HG02678 (cell line): ENCODE results near the gene SLC5A9.
"Not testable (repeated sequence)": the region's sequence is repeated elsewhere in the genome, so short reads cannot be mapped to it uniquely, and the experiment has no call there.

Experiments used
- ATAC-seq: cut with Tn5 transposase; IDR thresholded peaks from one replicate; pipeline ENCODE4 v1.9.1; 2021; ENCODE audit warnings: mild to moderate bottlenecking, moderate library complexity; ENCODE audit not compliant: unreplicated experiment

SLC5A9 gene

GRCh38 chr1:48236716-48237470 lies 14.4 kb downstream of the SLC5A9 start:
- ATAC-seq, result peak; percentile 62

- no peak for ATAC-seq
Measured at GRCh38 chr1:48242141-48242736, 19.7 kb downstream of the SLC5A9 start.

- ATAC-seq, result no peak
Measured at GRCh38 chr1:48245106-48245505, 22.6 kb downstream of the SLC5A9 start.

- ATAC-seq, result no peak
Measured at GRCh38 chr1:48246727-48247126, 24.2 kb downstream of the SLC5A9 start.

- no peak for ATAC-seq
Measured at GRCh38 chr1:48248356-48248755, 25.8 kb downstream of the SLC5A9 start.

- no peak for ATAC-seq
Measured at GRCh38 chr1:48249868-48250267, 27.4 kb downstream of the SLC5A9 start.

- no peak for ATAC-seq
Measured at GRCh38 chr1:48250572-48250971, 28.1 kb downstream of the SLC5A9 start.

GRCh38 chr1:48251323-48251722 lies 28.8 kb downstream of the SLC5A9 start:
- ATAC-seq, result no peak

GRCh38 chr1:48251821-48252220 lies 29.3 kb downstream of the SLC5A9 start:
- ATAC-seq, result no peak

- ATAC-seq, result no peak
Measured at GRCh38 chr1:48254254-48254653, 31.7 kb downstream of the SLC5A9 start.

- no peak for ATAC-seq
Measured at GRCh38 chr1:48258106-48258505, 35.6 kb downstream of the SLC5A9 start.

- no peak for ATAC-seq
Measured at GRCh38 chr1:48261881-48262400, 39.4 kb downstream of the SLC5A9 start.

- ATAC-seq, result no peak
Measured at GRCh38 chr1:48263041-48263440, 40.5 kb downstream of the SLC5A9 start.

GRCh38 chr1:48266576-48266975 lies 44.1 kb downstream of the SLC5A9 start:
- no peak for ATAC-seq

- not testable (repeated sequence) for ATAC-seq
Measured at GRCh38 chr1:48277437-48277836, 54.9 kb downstream of the SLC5A9 start.

- ATAC-seq, result not testable (repeated sequence)
Measured at GRCh38 chr1:48282329-48282728, 59.8 kb downstream of the SLC5A9 start.

GRCh38 chr1:48284696-48285420 lies 62.3 kb downstream of the SLC5A9 start:
- not testable (repeated sequence) for ATAC-seq

- ATAC-seq, result no peak
Measured at GRCh38 chr1:48285525-48285924, 63.0 kb downstream of the SLC5A9 start.

GRCh38 chr1:48291421-48291820 lies 68.9 kb downstream of the SLC5A9 start:
- no peak for ATAC-seq

GRCh38 chr1:48292706-48293105 lies 70.2 kb downstream of the SLC5A9 start:
- no peak for ATAC-seq

- not testable (repeated sequence) for ATAC-seq
Measured at GRCh38 chr1:48294094-48294493, 71.6 kb downstream of the SLC5A9 start.

GRCh38 chr1:48294656-48295055 lies 72.1 kb downstream of the SLC5A9 start:
- ATAC-seq, result no peak
